Measurements from ENCODE around the gene RAB9B.

Gene RAB9B

DNA sequence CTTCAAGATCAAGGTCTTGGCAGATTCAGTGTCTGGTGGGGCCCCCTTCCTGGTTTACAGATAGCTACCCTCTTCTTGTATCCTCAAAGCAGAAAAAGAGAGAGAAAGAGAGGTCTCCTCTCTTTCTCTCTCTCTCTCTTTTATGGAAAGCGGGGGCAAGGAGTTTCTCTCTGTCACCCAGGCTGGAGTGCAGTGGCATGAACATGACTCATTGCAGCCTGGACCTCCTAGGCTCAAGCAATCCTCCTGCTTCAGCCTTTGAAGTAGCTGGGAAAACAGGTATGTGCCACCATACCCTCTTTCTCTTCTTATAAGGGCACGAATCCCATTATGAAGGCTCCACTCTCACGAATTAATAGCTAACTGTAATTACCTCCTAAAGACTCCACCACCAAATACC lies 20.2 kb downstream of the RAB9B start:
- DNase-seq (ENCODE audit: low read depth) = no peak

GRCh38 chrX:103806862-103807474 lies 25.1 kb downstream of the RAB9B start:
- no peak for DNase-seq (ENCODE audit: low read depth)

- no peak for DNase-seq (ENCODE audit: low read depth)
Measured at GRCh38 chrX:103805860-103806259, 26.2 kb downstream of the RAB9B start.

- DNase-seq (ENCODE audit: low read depth) = no peak
Measured at GRCh38 chrX:103800318-103800717, 31.7 kb downstream of the RAB9B start.

DNA sequence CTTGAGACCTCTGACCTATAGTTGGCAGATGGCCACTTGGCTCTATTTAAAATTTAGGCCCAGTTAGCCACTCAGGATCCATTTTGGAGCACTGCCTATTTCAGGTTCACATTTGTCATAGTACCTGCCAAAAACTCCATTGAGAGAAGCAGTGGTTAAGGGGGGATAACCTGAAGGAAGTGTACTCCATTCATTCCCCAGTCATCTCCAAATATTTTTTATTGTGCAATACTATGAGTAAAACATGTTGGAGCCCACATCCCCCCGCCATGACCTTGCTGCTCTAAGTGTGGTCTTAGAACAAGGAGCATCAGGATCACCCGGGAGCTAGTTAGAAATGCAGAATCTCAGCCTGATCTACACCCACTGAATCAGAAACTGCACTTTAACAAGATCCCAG lies 34.4 kb downstream of the RAB9B start:
- DNase-seq (ENCODE audit: low read depth) = peak; percentile 7

GRCh38 chrX:103794119-103794518 lies 37.9 kb downstream of the RAB9B start:
- DNase-seq (ENCODE audit: low read depth) = no peak

GRCh38 chrX:103793545-103793940 lies 38.5 kb downstream of the RAB9B start:
- peak; percentile 5 for DNase-seq (ENCODE audit: low read depth)

GRCh38 chrX:103792916-103793544 lies 39.0 kb downstream of the RAB9B start:
- peak; percentile 61 for DNase-seq (ENCODE audit: low read depth)

DNA sequence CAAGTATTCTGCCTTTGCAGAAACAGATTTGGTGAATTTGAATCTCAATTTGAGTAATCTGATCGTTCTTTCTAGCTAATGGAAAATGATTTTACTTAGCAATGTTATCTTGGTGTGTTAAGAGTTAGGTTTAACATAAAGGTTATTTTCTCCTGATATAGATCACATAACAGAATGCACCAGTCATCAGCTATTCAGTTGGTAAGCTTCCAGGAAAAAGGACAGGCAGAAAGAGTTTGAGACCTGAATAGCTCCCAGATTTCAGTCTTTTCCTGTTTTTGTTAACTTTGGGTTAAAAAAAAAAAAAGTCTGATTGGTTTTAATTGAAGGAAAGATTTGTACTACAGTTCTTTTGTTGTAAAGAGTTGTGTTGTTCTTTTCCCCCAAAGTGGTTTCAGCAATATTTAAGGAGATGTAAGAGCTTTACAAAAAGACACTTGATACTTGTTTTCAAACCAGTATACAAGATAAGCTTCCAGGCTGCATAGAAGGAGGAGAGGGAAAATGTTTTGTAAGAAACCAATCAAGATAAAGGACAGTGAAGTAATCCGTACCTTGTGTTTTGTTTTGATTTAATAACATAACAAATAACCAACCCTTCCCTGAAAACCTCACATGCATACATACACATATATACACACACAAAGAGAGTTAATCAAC lies 40.1 kb downstream of the RAB9B start:
- DNase-seq (ENCODE audit: low read depth) = peak; percentile 46

- DNase-seq (ENCODE audit: low read depth) = no peak
Measured at GRCh38 chrX:103791228-103791627, 40.8 kb downstream of the RAB9B start.

DNA sequence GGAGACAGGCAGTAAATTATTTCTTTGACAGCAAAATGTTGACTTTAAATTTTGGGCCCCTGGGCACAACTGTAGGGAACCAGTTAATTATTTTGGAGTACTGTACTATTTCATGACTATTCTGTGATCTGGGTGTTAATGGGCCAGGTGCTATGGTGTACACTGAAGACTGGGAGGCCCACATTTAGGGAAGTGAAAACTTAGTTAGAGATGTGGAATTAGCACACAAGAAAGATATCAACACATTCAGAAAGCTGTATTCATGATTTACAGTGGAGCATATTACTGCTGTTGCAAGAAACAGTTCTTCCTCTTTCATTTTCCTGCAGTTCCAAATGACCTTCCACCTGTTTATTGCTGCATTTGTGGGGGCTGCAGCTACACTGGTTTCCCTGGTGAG lies 43.1 kb downstream of the RAB9B start:
- no peak for DNase-seq (ENCODE audit: low read depth)

DNA sequence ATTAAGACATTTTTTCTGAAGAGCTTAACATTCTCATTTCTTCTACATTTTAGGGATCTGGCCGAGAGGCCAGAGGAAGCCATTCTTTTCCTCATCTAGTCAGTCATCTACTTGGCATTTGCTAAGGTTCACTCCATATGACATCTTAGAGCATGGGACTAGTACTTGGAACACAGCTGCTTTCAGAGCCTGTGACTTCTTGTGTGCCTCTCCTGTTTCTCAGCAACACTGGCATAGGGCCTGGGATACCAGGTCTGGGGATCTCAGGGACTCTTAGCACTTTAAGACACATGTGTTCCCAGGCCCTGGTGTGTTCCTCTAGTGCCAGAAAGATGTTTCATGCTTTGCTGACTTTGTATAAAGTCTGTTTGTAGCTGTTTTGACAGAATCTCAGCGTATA lies 48.1 kb downstream of the RAB9B start:
- no peak for DNase-seq (ENCODE audit: low read depth)

DNA sequence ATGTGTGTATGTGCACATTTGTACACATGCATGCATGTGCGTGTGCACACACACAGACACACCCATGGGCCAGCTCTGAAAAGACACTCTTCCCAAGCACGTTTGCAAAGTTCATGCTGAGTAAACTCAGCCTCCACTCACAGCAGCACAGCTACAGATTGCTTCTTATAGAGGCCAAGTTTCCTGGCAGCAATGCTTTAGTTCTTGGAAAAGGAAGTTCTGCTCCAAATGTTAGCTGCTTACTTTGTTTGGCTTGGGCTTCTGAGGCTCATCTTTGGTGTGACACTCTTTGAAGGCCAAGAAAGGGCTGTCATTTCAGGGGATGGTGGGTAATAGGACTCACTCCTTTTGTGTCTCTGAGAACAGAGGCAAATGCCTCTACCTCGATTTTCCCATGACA lies 48.9 kb downstream of the RAB9B start:
- no peak for DNase-seq (ENCODE audit: low read depth)

DNA sequence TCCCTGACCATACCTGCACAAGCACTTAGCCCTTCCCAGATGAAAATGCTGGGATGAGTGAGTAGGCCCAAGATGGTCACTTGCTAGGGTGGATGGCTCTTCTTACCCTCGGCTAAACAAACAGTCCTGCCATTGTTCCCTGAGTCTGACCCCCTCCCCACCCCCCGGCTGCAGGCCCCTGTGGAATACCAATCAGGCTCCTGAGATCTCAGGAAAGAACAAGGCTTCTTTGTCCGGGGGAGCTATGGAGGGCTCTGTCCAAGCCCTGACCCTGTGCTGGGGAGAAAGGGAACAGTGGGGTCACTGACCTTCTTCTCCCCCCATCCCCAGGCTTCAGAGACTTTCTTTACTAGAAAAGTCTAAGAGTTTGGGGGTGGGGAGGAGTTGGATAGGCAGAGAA lies 49.4 kb downstream of the RAB9B start:
- no peak for DNase-seq (ENCODE audit: low read depth)

- no peak for DNase-seq (ENCODE audit: low read depth)
Measured at GRCh38 chrX:103781706-103782105, 50.4 kb downstream of the RAB9B start.

- no peak for DNase-seq (ENCODE audit: low read depth)
Measured at GRCh38 chrX:103781062-103781402, 51.0 kb downstream of the RAB9B start.

- DNase-seq (ENCODE audit: low read depth) = no peak
Measured at GRCh38 chrX:103780336-103781061, 51.6 kb downstream of the RAB9B start.

GRCh38 chrX:103779141-103779789 lies 52.8 kb downstream of the RAB9B start:
- DNase-seq (ENCODE audit: low read depth) = no peak

GRCh38 chrX:103776546-103776945 lies 55.5 kb downstream of the RAB9B start, which contains the start of gene PLP1:
PLP1 (plus strand) TSS chrX:103776840; CDS start chrX:103776996, 156 bp downstream.
- no peak for DNase-seq (ENCODE audit: low read depth)

DNA sequence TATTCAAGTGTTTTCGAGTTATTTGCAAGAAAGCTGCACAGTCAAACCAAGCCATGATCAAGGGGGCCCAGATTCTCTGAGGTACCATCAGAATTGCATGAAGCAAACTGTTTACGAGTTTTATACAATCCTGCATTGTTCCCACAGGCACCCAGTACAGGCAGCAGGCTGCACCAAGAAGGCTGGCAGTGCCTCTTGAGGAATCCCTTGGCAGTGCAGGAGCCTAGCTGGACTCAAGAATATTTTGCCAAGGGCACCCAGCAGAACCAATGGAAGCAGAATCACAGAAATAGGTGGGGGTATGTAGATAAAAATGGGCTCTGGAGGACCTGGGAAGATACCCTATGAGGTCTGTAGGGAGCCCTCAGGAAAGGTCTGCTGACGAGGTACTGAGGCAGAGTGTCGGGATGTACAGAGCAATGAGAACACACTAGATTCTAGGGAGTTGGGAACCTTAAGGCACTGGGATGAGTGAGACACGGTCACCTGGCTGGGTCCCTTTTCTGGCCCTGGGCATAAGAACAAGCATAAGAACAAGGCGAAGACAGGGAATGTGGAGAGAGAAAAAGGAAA lies 57.9 kb downstream of the RAB9B start:
- DNase-seq (ENCODE audit: low read depth) = peak; percentile 52

- DNase-seq (ENCODE audit: low read depth) = no peak
Measured at GRCh38 chrX:103773445-103773844, 58.6 kb downstream of the RAB9B start.
